GM21786 (cell line): ENCODE results near the gene FZD7.

ENCODE experiments used
- ATAC-seq: cut with Tn5 transposase; IDR thresholded peaks from one replicate; pipeline ENCODE4 v1.9.1; 2021; ENCODE audit not compliant: unreplicated experiment

FZD7 gene

DNA sequence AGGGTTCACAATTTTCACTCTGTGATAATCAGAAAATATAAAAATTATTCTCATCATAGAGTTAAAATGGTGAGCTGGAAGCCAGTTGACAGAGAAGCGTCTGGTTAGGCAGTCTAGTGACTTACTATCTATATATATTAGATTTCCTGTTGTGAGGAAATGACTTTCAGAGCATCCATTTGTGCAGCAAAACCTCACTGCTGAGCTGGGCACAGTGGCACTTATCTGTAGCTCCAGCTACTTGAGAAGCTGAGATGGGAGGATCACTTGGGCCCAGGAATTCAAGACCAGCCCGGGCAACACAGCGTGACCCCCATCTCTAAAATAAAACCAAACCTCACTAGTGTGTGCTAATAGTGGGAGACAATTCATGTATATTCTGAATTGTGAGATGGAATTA is 32.2 kb downstream of the FZD7 start:
- ATAC-seq, result no peak

DNA sequence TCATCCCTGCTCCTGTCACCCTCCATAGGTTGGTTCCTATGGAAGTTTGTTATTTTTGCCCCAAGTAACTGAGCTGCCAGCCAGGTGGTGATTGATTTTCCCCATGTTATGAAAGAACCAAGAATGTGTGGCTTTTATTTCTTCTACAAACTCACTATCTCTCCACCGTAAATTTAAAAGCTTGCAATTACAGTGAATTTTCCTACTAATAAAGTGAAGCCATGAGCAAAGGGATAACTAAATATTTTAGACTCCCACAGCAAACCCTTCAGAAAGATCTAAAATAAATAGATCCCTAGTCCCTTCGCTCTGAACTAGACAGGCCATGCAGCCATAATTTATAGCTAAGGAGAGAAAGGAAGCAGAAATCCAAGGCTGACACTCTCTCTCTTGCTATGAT is 33.2 kb downstream of the FZD7 start:
- ATAC-seq, result no peak

DNA sequence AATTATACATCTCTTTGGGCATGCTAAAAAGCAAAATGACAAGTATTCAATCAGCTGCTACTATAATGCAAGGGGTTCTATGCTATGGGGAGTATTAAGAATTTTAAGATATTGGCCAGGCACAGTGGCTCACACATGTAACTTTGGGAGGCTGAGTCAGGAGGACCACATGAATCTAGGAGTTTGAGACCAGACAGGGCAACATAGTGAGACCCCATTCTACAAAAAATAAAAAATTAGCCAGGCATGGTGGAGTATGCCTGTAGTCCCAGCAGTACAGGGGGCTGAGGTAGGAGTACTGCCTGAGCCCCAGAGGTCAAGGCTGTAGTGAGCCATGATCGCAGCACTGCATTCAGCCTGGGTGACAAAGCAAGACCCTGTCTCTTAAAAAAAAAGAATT is 33.9 kb downstream of the FZD7 start:
- no peak for ATAC-seq

DNA sequence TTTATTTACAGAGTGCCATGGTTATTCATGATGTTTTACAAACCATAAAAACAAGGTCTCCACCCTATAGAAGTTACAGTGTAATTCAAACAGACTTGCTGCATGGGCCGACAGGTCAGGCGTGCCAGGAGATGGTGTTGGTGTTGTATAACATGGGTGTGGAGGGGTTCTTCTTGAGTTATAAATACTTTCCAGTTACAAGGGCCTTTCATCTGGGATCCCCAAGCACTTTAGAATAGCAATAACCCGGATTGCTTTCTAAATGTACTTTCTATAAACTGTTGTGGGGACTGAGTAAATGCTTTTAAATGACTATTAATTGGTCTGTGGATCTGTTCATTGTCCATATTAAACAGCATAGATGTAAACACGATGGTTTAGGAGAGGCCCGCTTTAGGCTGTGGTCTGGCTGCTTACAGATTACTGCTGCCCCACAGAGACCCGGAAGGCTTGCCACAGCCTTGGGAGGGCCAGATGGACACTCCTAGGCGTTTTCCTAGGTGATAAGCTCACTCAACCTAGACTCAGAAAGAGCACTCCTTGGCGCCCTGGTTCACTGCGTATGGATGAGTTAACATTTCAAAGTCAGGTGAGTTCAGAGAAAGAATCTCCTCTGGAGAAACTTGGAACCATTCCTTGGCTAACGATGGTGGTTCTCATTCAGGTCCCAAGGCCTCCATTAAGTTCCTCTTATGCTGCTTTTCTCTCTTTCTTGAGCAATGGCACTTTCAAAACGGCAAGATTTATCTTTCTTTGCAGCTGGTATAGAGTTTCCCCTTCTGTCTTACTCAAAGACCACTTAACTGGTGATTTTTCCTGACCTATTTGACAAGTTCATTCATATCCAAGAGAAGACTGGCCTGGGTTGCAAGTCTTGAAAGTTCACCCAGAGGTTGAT is 35.8 kb downstream of the FZD7 start:
- no peak for ATAC-seq

DNA sequence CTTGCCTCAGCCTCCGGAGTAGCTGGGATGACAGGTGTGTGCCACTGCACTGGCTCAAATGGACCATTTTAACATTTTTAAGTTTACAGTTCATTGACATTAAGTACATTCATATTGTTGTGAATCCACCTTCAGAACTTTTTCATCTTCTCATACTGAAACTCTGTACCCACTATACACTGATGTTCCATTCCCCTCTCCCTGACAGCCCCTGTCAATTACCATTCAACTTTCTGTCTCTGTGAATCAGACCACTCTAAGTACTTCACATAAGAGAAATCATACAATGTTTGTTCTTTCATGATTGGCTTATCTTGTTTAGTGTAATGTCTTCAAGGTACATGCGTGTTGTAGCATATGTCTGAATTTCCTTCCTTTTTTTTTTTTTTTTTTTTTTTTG is 37.5 kb downstream of the FZD7 start:
- no peak for ATAC-seq

DNA sequence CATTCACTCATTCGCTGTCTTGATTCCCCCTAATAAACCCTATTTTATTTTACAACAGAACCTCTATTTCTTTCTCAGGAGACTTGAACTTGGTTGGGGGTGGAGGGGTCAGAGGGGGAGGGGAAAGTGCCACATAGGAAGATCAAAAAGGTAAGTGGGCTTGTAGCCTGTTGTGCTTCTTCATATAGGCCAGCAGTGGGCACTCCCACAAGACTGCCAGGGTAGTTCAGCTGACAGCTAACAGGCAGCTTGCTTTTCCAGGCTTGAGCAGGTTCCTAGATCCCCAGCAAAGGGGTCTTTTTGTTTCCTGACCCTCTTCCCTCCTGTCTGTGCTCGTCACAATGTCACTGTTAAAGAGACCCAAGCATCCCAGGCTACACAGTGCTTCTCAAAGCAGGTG is 38.6 kb downstream of the FZD7 start:
- no peak for ATAC-seq

DNA sequence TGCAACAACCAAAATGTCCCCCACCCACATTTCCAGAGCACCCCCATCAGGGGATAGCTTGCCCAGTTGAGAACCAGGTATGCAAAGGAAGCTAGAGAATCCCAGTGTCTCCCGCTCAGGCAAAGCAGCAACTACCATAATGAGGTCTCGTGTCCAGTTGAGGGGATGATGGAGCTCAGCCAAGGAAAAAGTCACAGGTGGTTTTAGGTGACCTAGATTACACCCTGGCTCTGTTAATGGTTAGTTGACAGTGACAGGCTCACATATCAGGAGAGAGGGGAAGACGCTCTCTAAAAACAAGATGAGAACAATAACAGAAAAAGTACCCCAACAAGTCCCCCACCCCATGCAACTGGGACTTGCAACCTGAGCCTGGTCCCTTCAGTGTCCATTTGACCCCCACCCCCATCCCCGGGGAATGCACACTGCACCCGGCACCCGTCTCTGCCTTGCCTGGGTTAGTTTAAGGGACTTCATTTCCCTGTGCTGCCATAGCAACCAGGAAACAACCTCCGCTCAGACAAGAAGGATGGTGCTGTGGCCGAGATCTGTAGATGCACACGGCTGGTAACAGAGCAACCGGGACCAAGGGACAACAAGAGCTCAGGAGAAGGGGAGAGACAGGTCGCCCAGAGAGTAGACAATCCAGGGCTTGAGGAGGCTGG is 39.2 kb downstream of the FZD7 start, which contains the start of gene KIAA2012:
Gene KIAA2012 (plus strand): TSS at position 519 of the 665 bp plus-strand sequence. CDS start 373 bp downstream, outside the sequence.
- ATAC-seq, result no peak

DNA sequence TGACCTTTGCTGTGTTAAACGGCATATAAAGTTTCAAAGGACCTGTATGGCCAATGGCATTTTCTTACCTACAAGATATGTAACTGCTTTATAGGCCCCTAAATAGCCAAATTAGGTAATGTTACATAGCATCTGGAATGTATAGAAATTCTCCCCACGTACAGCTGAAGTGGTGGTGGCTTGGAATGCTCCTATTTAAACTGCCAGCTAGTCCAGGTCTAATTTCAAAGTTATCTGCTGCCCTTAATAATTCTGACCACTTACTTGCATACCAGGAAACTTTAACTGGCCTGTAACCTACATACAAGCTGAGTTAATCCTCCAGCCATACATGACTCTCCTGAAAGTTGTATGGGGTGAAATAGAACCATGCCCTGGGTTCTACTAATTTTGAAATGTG is 40.7 kb downstream of the FZD7 start:
- no peak for ATAC-seq

- no peak for ATAC-seq
Observed at GRCh38 chr2:202079310-202079709, 45.7 kb downstream of the FZD7 start.

DNA sequence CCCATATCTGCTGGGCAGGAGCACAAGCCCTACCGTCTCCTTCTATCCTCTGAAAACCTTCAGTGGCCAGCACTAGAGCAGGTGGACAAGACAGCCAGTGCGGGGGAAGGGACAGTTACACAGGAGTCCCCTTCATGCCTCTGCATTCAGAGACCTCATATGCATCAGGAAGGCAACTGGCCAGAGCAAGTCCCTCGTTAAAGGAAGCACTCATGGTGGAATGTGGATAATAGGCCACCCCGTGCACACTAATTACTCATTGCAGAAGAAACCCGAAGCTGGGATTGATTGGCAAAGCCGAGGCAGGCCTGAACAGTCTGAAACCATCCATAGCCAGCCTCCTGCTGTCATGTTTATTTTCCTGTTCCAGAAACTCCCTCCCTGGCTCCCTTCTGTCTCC is 50.6 kb downstream of the FZD7 start:
- no peak for ATAC-seq
